C4-2B (cell line): ENCODE results near the gene LMCD1.

ENCODE experiments used
- H3K27ac ChIP-seq: fragments of 450-650 bp; 2 replicates; pipeline ENCODE4 v1.5.1; 2017
- ZFX ChIP-seq: fragments of 450-650 bp; IDR thresholded peaks from 2 replicates; pipeline ENCODE4 v1.6.1; 2017
- TF ChIP-seq, protein P1 (sequence below): fragments of 450-650 bp; conservative IDR thresholded peaks from 2 replicates; pipeline ENCODE4 v1.5.1; 2017; ENCODE audit warnings: mild to moderate bottlenecking

Gene LMCD1

GRCh38 chr3:8525893-8526292 is 24.3 kb downstream of the LMCD1 start:
- H3K27ac ChIP-seq, result no peak overlapping the region
- TF ChIP-seq ZFX, result no peak

DNA sequence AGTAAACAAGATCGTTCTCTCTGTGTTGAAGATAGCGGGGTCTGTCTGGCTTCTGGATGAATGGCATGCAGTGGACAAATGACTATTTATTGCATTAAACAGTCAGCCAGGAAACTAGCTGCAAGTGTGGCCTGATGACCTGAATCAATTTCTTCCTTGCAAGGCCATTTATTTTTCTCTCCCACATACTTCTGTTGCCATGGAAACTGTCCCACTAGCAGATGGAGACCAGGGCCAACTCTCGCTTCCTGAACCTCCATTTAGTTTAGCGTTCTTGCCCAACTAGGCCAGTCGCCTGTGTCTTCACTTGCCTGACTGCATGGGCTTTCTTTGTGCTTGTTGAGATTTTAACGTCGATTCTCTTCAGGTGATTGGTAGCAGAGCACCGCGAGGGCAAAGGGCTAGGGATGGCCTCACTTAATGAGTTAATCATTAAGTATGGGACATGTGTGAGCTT is 27.6 kb downstream of the LMCD1 start:
- H3K27ac ChIP-seq, result no peak overlapping the region
- TF ChIP-seq, protein P1, sequence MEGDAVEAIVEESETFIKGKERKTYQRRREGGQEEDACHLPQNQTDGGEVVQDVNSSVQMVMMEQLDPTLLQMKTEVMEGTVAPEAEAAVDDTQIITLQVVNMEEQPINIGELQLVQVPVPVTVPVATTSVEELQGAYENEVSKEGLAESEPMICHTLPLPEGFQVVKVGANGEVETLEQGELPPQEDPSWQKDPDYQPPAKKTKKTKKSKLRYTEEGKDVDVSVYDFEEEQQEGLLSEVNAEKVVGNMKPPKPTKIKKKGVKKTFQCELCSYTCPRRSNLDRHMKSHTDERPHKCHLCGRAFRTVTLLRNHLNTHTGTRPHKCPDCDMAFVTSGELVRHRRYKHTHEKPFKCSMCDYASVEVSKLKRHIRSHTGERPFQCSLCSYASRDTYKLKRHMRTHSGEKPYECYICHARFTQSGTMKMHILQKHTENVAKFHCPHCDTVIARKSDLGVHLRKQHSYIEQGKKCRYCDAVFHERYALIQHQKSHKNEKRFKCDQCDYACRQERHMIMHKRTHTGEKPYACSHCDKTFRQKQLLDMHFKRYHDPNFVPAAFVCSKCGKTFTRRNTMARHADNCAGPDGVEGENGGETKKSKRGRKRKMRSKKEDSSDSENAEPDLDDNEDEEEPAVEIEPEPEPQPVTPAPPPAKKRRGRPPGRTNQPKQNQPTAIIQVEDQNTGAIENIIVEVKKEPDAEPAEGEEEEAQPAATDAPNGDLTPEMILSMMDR, result no peak
- TF ChIP-seq ZFX, result no peak

DNA sequence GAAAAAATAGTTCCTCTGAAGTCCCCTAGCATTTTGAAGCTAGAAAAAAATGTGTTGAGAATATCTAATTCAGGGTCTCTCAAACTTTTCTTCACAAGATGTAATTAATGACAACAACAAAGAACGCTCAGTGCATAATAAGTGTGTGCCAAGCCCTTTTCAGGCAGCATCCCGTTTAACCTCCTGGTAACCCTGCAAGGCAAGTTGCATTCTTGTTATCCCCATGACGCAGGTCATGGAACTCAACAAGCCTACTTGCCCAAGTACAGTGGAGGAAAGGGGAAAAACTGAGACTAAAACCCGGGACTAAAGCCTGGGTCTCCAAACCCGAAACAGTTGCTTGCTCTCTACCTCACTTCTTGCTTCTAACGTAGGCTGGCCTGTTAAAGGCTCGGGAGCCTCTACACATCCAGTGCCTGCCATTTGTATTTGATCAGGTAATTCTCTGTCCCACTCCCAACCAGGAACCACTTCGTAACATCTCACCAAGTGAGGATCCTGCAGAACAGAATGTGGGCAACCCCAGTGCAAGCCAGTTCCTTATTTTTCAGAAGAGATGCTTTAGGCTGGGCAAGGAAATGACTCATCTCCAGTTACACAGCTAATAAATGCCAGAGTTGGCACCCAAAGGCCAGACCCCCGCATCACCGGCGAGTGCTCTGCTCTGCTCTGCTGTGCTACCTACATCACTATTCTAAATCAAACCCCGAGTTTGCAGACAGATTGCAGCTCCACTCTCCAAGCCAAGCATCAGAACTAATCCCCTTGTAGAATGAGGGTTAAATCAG is 28.3 kb downstream of the LMCD1 start:
- no peak for TF ChIP-seq ZFX
- TF ChIP-seq, protein P1, result no peak
- no peak overlapping the region for H3K27ac ChIP-seq

- no peak overlapping the region for H3K27ac ChIP-seq
- TF ChIP-seq, protein P1, result no peak
- no peak for TF ChIP-seq ZFX
Measured at GRCh38 chr3:8530581-8530980, 29.0 kb downstream of the LMCD1 start.

GRCh38 chr3:8532251-8532871 is 30.7 kb downstream of the LMCD1 start:
- no peak overlapping the region for H3K27ac ChIP-seq
- TF ChIP-seq ZFX, result no peak
- TF ChIP-seq, protein P1, result no peak

GRCh38 chr3:8536096-8537056 is 34.8 kb downstream of the LMCD1 start:
- H3K27ac ChIP-seq, result no peak overlapping the region
- TF ChIP-seq, protein P1, result no peak
- TF ChIP-seq ZFX, result no peak

- H3K27ac ChIP-seq, result no peak overlapping the region
- TF ChIP-seq, protein P1, result no peak
- no peak for TF ChIP-seq ZFX
Measured at GRCh38 chr3:8537440-8537839, 35.8 kb downstream of the LMCD1 start.
